GM12878 (cell line): ENCODE measurements around the gene BMPR2. TPM values are rescaled to one million over a fixed set of nuclear protein-coding genes. Genes with fewer than 3 reads are reported as not detected.

Experiments
- ATAC-seq: fragments of 200-7000 bp; cut with Tn5 transposase; 3 replicates; pipeline ENCODE4 v1.9.1; 2020; ENCODE audit warnings: mild to moderate bottlenecking, moderate library complexity
- BruUV-seq: library from RNA; stranded (reverse); fragments of 400-500 nt; replicated peaks from 2 replicates; lab custom pipeline; 2021; lab: Mats Ljungman, UMichigan
- CTCF ChIA-PET: fragments of 300-600 bp; sonication (Branson Sonifier 250); formaldehyde crosslinking; extraction: SDS; loops from one replicate; lab custom pipeline; 2021; ENCODE audit warnings: inconsistent platforms; lab: Yijun Ruan, JAX
- POLR2A ChIA-PET: fragments of 350-600 bp; formaldehyde crosslinking; extraction: SDS; loops from one replicate; lab custom pipeline; 2021; ENCODE audit warnings: inconsistent platforms; lab: Charles Lee
- RAD21 ChIA-PET: fragments of 300-600 bp; sonication (Branson Sonifier 250); formaldehyde crosslinking; loops from one replicate; lab custom pipeline; 2023; ENCODE audit warnings: antibody characterized with exemption; ENCODE audit not compliant: unreplicated experiment; lab: Charles Lee
- SMC1A ChIA-PET: fragments of 300-600 bp; sonication (Branson Sonifier 250); formaldehyde crosslinking; loops from one replicate; lab custom pipeline; 2023; ENCODE audit not compliant: unreplicated experiment, uncharacterized antibody; lab: Charles Lee
- DNase-seq: peaks from one replicate; pipeline ENCODE4 v3.0.0-alpha.2; 2011; ENCODE audit warnings: low read depth, low spot score
- FAIRE-seq: peaks from 3 replicates; lab custom pipeline; 2011; peaks lifted over from hg19 to GRCh38; lab: Jason Lieb, UNC
- H2AFZ ChIP-seq: 2 replicates; pipeline ENCODE4 v1.6.0; 2011; ENCODE audit warnings: low read depth, low read length, control low read depth; ENCODE audit not compliant: control insufficient read depth
- H3K27ac ChIP-seq: 2 replicates; pipeline ENCODE4 v1.5.1; 2011; ENCODE audit warnings: control low read depth; ENCODE audit not compliant: control insufficient read depth, insufficient read depth
- H3K27me3 ChIP-seq, 2 experiments: replicated peaks in 1 of 2; 2 replicates each; pipeline versions ENCODE4 v1.6.0 to v1.6.1; 2011; ENCODE audit warnings: low read length in 1 of 2; ENCODE audit not compliant: control insufficient read depth in 2 of 2, insufficient read depth in 2 of 2
- H3K36me3 ChIP-seq, 2 experiments: 2 replicates each; pipeline ENCODE4 v1.5.1; 2011; ENCODE audit warnings: low read length in 1 of 2; ENCODE audit not compliant: control insufficient read depth in 2 of 2, insufficient read depth in 2 of 2
- H3K4me1 ChIP-seq: 2 replicates; pipeline ENCODE4 v1.6.1; 2011; ENCODE audit warnings: mild to moderate bottlenecking, low read length, moderate library complexity, mixed read lengths; ENCODE audit not compliant: control insufficient read depth, insufficient read depth
- H3K4me2 ChIP-seq: 2 replicates; pipeline ENCODE4 v1.6.0; 2011; ENCODE audit warnings: control low read depth; ENCODE audit not compliant: control insufficient read depth, insufficient read depth
- H3K4me3 ChIP-seq: fragments of 200-600 bp; sonication (generic); 2 replicates; pipeline ENCODE4 v1.5.1; 2016
- H3K79me2 ChIP-seq: 2 replicates; pipeline ENCODE4 v1.6.0; 2011; ENCODE audit warnings: low read length; ENCODE audit not compliant: control insufficient read depth, insufficient read depth
- H3K9ac ChIP-seq: 2 replicates; pipeline ENCODE4 v1.8.0; 2011; ENCODE audit warnings: low read length, control low read depth, mixed read lengths; ENCODE audit not compliant: control insufficient read depth, insufficient read depth
- H3K9me3 ChIP-seq: replicated peaks from 3 replicates; pipeline ENCODE4 v1.5.1; 2011; ENCODE audit warnings: mild to moderate bottlenecking, low read length; ENCODE audit not compliant: control insufficient read depth, insufficient read depth
- H4K20me1 ChIP-seq: 2 replicates; pipeline ENCODE4 v1.6.0; 2011; ENCODE audit not compliant: control insufficient read depth, insufficient read depth
- BCL11A ChIP-seq: IDR thresholded peaks from 2 replicates; pipeline ENCODE4 v1.6.1; 2011; ENCODE audit warnings: low read depth, low read length
- CBX5 ChIP-seq: sonication (generic); IDR thresholded peaks from 2 replicates; pipeline ENCODE4 v1.6.1; 2016; ENCODE audit warnings: low read depth, moderate library complexity, mild to moderate bottlenecking, inconsistent platforms
- CHD4 ChIP-seq: fragments of 200-600 bp; sonication (generic); IDR thresholded peaks from 2 replicates; pipeline ENCODE4 v1.6.1; 2016; ENCODE audit warnings: mild to moderate bottlenecking
- E2F4 ChIP-seq: IDR thresholded peaks from 2 replicates; pipeline ENCODE4 v1.6.1; 2012; ENCODE audit warnings: low read depth, low read length, improper control_type of control experiment
- EZH2 ChIP-seq: IDR thresholded peaks from 2 replicates; pipeline ENCODE4 v1.6.1; 2012; ENCODE audit warnings: low read depth, mild to moderate bottlenecking, control low read depth, inconsistent platforms, low read length, borderline replicate concordance; ENCODE audit not compliant: control insufficient read depth
- HDGF ChIP-seq: fragments of 450-650 bp; IDR thresholded peaks from 2 replicates; pipeline ENCODE4 v1.6.1; 2016; ENCODE audit warnings: antibody characterized with exemption
- IRF5 ChIP-seq: fragments of 450-650 bp; IDR thresholded peaks from 2 replicates; pipeline ENCODE4 v1.6.1; 2017; ENCODE audit warnings: borderline replicate concordance
- NFXL1 ChIP-seq: fragments of 450-650 bp; IDR thresholded peaks from 2 replicates; pipeline ENCODE4 v1.6.1; 2017; ENCODE audit warnings: antibody characterized with exemption, mild to moderate bottlenecking, borderline replicate concordance
- NFYA ChIP-seq: IDR thresholded peaks from 2 replicates; pipeline ENCODE4 v1.6.1; 2011; ENCODE audit warnings: low read depth, mild to moderate bottlenecking, low read length, improper control_type of control experiment, borderline replicate concordance
- NR2F1 ChIP-seq: fragments of 450-650 bp; conservative IDR thresholded peaks from 2 replicates; pipeline ENCODE4 v1.6.1; 2017; ENCODE audit warnings: mild to moderate bottlenecking
- RFX5 ChIP-seq: IDR thresholded peaks from 2 replicates; pipeline ENCODE4 v1.6.1; 2011; ENCODE audit warnings: low read depth, low read length, improper control_type of control experiment
- SRF ChIP-seq, 2 experiments: IDR thresholded peaks; 2 replicates each; pipeline ENCODE4 v1.6.1; 2011; ENCODE audit warnings: low read depth in 2 of 2, low read length in 2 of 2, mild to moderate bottlenecking in 1 of 2, moderate library complexity in 1 of 2
- TARDBP ChIP-seq: IDR thresholded peaks from 2 replicates; pipeline ENCODE4 v1.6.1; 2016; ENCODE audit warnings: borderline replicate concordance
- ZBTB4 ChIP-seq: fragments of 450-650 bp; formaldehyde crosslinking; IDR thresholded peaks from 2 replicates; pipeline ENCODE4 v1.4.0; 2022; ENCODE audit warnings: mild to moderate bottlenecking, moderate library complexity
- ZSCAN29 ChIP-seq: fragments of 450-650 bp; IDR thresholded peaks from 2 replicates; pipeline ENCODE4 v1.6.1; 2017; ENCODE audit warnings: mild to moderate bottlenecking, moderate library complexity
- WGBS: methylation state at CpG from one replicate; pipeline ENCODE4 v1.1.6; 2016; ENCODE audit warnings: low lambda C conversion rate; ENCODE audit not compliant: insufficient replicate concordance, insufficient coverage; ENCODE audit errors: missing lambda C conversion rate; 5-methylcytosine and 5-hydroxymethylcytosine counted together
- in situ Hi-C: fragments of 300-500 bp; cut with MboI; formaldehyde crosslinking; loops from 9 replicates; pipeline ENCODE4 v1.14.3; 2018; ENCODE audit warnings: mixed read lengths
- intact Hi-C: fragments of 100-400 bp; cut with micrococcal nuclease; formaldehyde crosslinking; loops from one replicate; pipeline ENCODE4 v1.14.2; 2022; ENCODE audit not compliant: unreplicated experiment
- polyA plus RNA-seq, 11 experiments: library from polyadenylated mRNA; depleted of rRNA in 4 of 11; unstranded in 6 of 11; stranded (reverse) in 5 of 11; fragments of >200 nt; fragmentation: Nextera tagmentation in 4 of 11; fragmentation: Illumina TruSeq in 1 of 11; extraction: Ambion mirVana in 4 of 11; extraction: Trizol in 1 of 11; gene quantifications; 1 replicate in 1 of 11; 2 replicates in 10 of 11; pipeline versions ENCODE4 v1.2.1 to v1.2.3, GENCODE V29; 2011 to 2016; ENCODE audit warnings: inconsistent platforms in 2 of 11, missing spikeins in 2 of 11, low read depth in 1 of 11
- total RNA-seq, 4 experiments: library from RNA; depleted of rRNA in 3 of 4; stranded (reverse); fragments of >200 nt in 3 of 4; fragmentation: Illumina TruSeq in 1 of 4; extraction: Trizol in 1 of 4; gene quantifications; 2 replicates each; pipeline versions ENCODE4 v1.2.1 to v1.2.3, GENCODE V29; 2013 to 2021

BMPR2 gene
- total and polyA plus RNA-seq, 10 of the 15 experiments (the other 5 are each of a cell fraction or from before 2014, with no cell fraction given) = 2.4 to 33.0 (median 7.1) TPM

GRCh38 chr2:202491514-202491913 is 115.4 kb downstream of the BMPR2 start (continued):
- TF ChIP-seq NFXL1 (no peak), ZBTB4 (CRISPR knock-in tag) (no peak)

GRCh38 chr2:202494300-202495229 is 118.4 kb downstream of the BMPR2 start:
- FAIRE-seq = no peak

More at GRCh38 chr2:202494300-202495229, 118.4 kb downstream of the BMPR2 start:
- H3K9me3 ChIP-seq = no peaks in the 10 kb centered on the region
- no peaks in the 10 kb centered on the region; a peak in 1 of 4 replicates for H3K36me3 ChIP-seq
- no peaks in the 10 kb centered on the region for H3K4me1 ChIP-seq
- TF ChIP-seq NFYA (no peak), ZSCAN29 (no peak), SRF (IDR thresholded peaks at IDR 0.05; ENCODE audit: low read depth in 2 of 2, low read length in 2 of 2) (no peak), NR2F1 (no peak), E2F4 (no peak), HDGF (no peak), EZH2 (no peak), TARDBP (no peak), CHD4 (no peak), RFX5 (no peak), BCL11A (no peak), IRF5 (no peak), CBX5 (no peak)
- H3K4me3 ChIP-seq = no peak overlapping the region
- H3K79me2 ChIP-seq = no peaks in the 10 kb centered on the region
- ChIA-PET SMC1A (interaction anchor here (0.8 to 1.4 kb wide), 3 partner anchors 11 to 306 kb away, joined by 3 to 5 read pairs (median 3); no protein-coding TSS in a partner anchor), RAD21 (interaction anchor here (1.2 kb wide), 1 partner anchor 14 kb away, joined by 3 read pairs; no protein-coding TSS in a partner anchor), POLR2A (no interaction called here), CTCF (no interaction called here)
- H3K27me3 ChIP-seq = no peaks in the 10 kb centered on the region
- no peak for ATAC-seq
- in situ Hi-C loops = no loop called here
- H3K27ac ChIP-seq = no peak overlapping the region
- no peaks in the 10 kb centered on the region for H4K20me1 ChIP-seq
- no TSS peak for BruUV-seq
- no peak overlapping the region for H3K4me2 ChIP-seq
- intact Hi-C loops = no loop called here
- WGBS = 92% methylated on average over 13 of the region's 13 CpGs
- DNase-seq = no peak
- H3K9ac ChIP-seq = no peak overlapping the region
- no peak overlapping the region for H2AFZ ChIP-seq
